H1 (cell line): ENCODE measurements around the gene POLA2. TPM values are rescaled to one million over a fixed set of nuclear protein-coding genes. Genes with fewer than 3 reads are reported as not detected.

Source experiments
- CTCF ChIA-PET: fragments of 300-600 bp; sonication (Branson Sonifier 250); formaldehyde crosslinking; loops from one replicate; lab custom pipeline; 2021; ENCODE audit not compliant: partially characterized antibody; lab: Charles Lee
- POLR2A ChIA-PET: fragments of 300-600 bp; sonication (Branson Sonifier 250); formaldehyde crosslinking; loops from one replicate; lab custom pipeline; 2021; ENCODE audit warnings: inconsistent platforms; ENCODE audit not compliant: partially characterized antibody; lab: Charles Lee
- DNase-seq, 2 experiments: peaks; one replicate each; pipeline versions ENCODE4 v3.0.0 to v3.0.0-alpha.2; 2010 to 2022; ENCODE audit warnings: low spot score in 2 of 2, low read depth in 1 of 2, mixed read lengths in 1 of 2
- FAIRE-seq: peaks from 2 replicates; lab custom pipeline; 2011; peaks lifted over from hg19 to GRCh38; lab: Jason Lieb, UNC
- H2AFZ ChIP-seq: 2 replicates; pipeline ENCODE4 v1.8.1; 2012; ENCODE audit warnings: low read length, inconsistent platforms
- H2AK5ac ChIP-seq: 2 replicates; pipeline ENCODE4 v1.6.1; 2013; ENCODE audit warnings: low read depth, low read length
- H2BK120ac ChIP-seq: replicated peaks from 2 replicates; pipeline ENCODE3; 2013; ENCODE audit warnings: low read depth, low read length, inconsistent platforms
- H2BK12ac ChIP-seq: 2 replicates; pipeline ENCODE4 v1.6.1; 2013; ENCODE audit warnings: low read depth, low read length
- H2BK15ac ChIP-seq: 2 replicates; pipeline ENCODE4 v1.6.1; 2013; ENCODE audit warnings: low read length
- H2BK20ac ChIP-seq: 2 replicates; pipeline ENCODE4 v1.6.1; 2013; ENCODE audit warnings: low read length
- H2BK5ac ChIP-seq: 2 replicates; pipeline ENCODE4 v1.6.1; 2013; ENCODE audit warnings: low read depth, low read length
- H3K14ac ChIP-seq: 2 replicates; pipeline ENCODE4 v1.6.1; 2013; ENCODE audit warnings: inconsistent platforms; ENCODE audit not compliant: insufficient read length
- H3K18ac ChIP-seq: 2 replicates; pipeline ENCODE4 v1.6.1; 2013; ENCODE audit warnings: low read length; ENCODE audit errors: extremely low read depth
- H3K23ac ChIP-seq: 2 replicates; pipeline ENCODE4 v1.6.1; 2013; ENCODE audit warnings: inconsistent platforms; ENCODE audit not compliant: insufficient read length
- H3K23me2 ChIP-seq: 2 replicates; pipeline ENCODE4 v1.6.1; 2013; ENCODE audit warnings: low read depth, low read length
- H3K27ac ChIP-seq: 2 replicates; pipeline ENCODE4 v1.6.1; 2011; ENCODE audit warnings: low read depth, low read length, inconsistent platforms
- H3K27me3 ChIP-seq, 4 experiments: replicated peaks in 1 of 4; 1 replicate in 1 of 4; 2 replicates in 3 of 4; pipeline versions ENCODE4 v1.6.1 to v1.8.1; 2011 to 2013; ENCODE audit warnings: low read length in 3 of 4, mild to moderate bottlenecking in 3 of 4, inconsistent platforms in 2 of 4, mixed read lengths in 2 of 4, moderate library complexity in 1 of 4; ENCODE audit not compliant: control insufficient read depth in 3 of 4, insufficient read depth in 3 of 4; ENCODE audit errors: extremely low read depth in 1 of 4
- H3K36me3 ChIP-seq, 4 experiments: 2 replicates each; pipeline versions ENCODE4 v1.6.1 to v1.8.1; 2011 to 2013; ENCODE audit warnings: mild to moderate bottlenecking in 4 of 4, low read length in 3 of 4, moderate library complexity in 2 of 4, control low read depth in 1 of 4, inconsistent platforms in 1 of 4; ENCODE audit not compliant: insufficient read depth in 4 of 4, control insufficient read depth in 2 of 4
- H3K4ac ChIP-seq: replicated peaks from 2 replicates; pipeline ENCODE3; 2013; ENCODE audit warnings: low read length, low read depth, mixed read lengths, inconsistent platforms; ENCODE audit not compliant: insufficient read length
- H3K4me1 ChIP-seq, 4 experiments: replicated peaks in 1 of 4; 1 replicate in 1 of 4; 2 replicates in 3 of 4; pipeline versions ENCODE4 v1.6.1 to v1.8.1; 2011 to 2013; ENCODE audit warnings: low read length in 3 of 4, inconsistent platforms in 2 of 4, mixed read lengths in 1 of 4; ENCODE audit not compliant: insufficient read depth in 4 of 4, control insufficient read depth in 3 of 4
- H3K4me2 ChIP-seq, 2 experiments: 2 replicates each; pipeline versions ENCODE4 v1.6.1 to v1.8.1; 2011 to 2013; ENCODE audit warnings: low read depth in 2 of 2, low read length in 2 of 2, control low read depth in 1 of 2, inconsistent platforms in 1 of 2, mild to moderate bottlenecking in 1 of 2; ENCODE audit not compliant: insufficient read depth in 1 of 2
- H3K4me3 ChIP-seq, 4 experiments: fragments of 200-600, 300-600 bp in 1 of 4; sonication (generic), shearing (Covaris generic), sonication (Bioruptor Twin) in 1 of 4; 2 replicates each; pipeline versions ENCODE4 v1.5.1 to v1.8.1; 2011 to 2016; ENCODE audit warnings: low read length in 4 of 4, low read depth in 3 of 4, control low read depth in 2 of 4, inconsistent platforms in 2 of 4, mild to moderate bottlenecking in 2 of 4, mixed read lengths in 1 of 4, moderate library complexity in 1 of 4; ENCODE audit not compliant: insufficient read depth in 2 of 4; ENCODE audit errors: extremely low read depth in 1 of 4
- H3K56ac ChIP-seq: replicated peaks from 2 replicates; pipeline ENCODE3; 2013; ENCODE audit warnings: low read depth, mild to moderate bottlenecking, mixed read lengths, low read length, inconsistent platforms; ENCODE audit not compliant: insufficient read length
- H3K79me1 ChIP-seq: 2 replicates; pipeline ENCODE4 v1.6.1; 2013; ENCODE audit warnings: low read depth, low read length, control low read depth
- H3K79me2 ChIP-seq, 2 experiments: 2 replicates each; pipeline versions ENCODE4 v1.6.1 to v1.8.1; 2012 to 2013; ENCODE audit warnings: low read length in 2 of 2, mild to moderate bottlenecking in 2 of 2, inconsistent platforms in 1 of 2; ENCODE audit not compliant: insufficient read depth in 2 of 2, control insufficient read depth in 1 of 2
- H3K9ac ChIP-seq, 4 experiments: replicated peaks in 1 of 4; 1 replicate in 1 of 4; 2 replicates in 3 of 4; pipeline versions ENCODE4 v1.6.1 to v1.8.1; 2011 to 2013; ENCODE audit warnings: low read depth in 3 of 4, low read length in 3 of 4, control low read depth in 2 of 4, mild to moderate bottlenecking in 2 of 4, moderate library complexity in 2 of 4, inconsistent platforms in 1 of 4; ENCODE audit errors: extremely low read depth in 1 of 4
- H3K9me3 ChIP-seq, 2 experiments: 2 replicates each; pipeline versions ENCODE4 v1.6.1 to v1.8.1; 2012 to 2013; ENCODE audit warnings: mild to moderate bottlenecking in 2 of 2, moderate library complexity in 2 of 2, control low read depth in 1 of 2, inconsistent platforms in 1 of 2, low read depth in 1 of 2, low read length in 1 of 2, mixed read lengths in 1 of 2; ENCODE audit not compliant: insufficient read depth in 2 of 2
- H4K20me1 ChIP-seq, 2 experiments: replicated peaks in 1 of 2; 2 replicates each; pipeline versions ENCODE3 to v1.8.1; 2011 to 2013; ENCODE audit warnings: inconsistent platforms in 2 of 2, low read length in 2 of 2, mild to moderate bottlenecking in 1 of 2; ENCODE audit not compliant: insufficient read depth in 2 of 2, control insufficient read depth in 1 of 2
- H4K5ac ChIP-seq: 2 replicates; pipeline ENCODE4 v1.6.1; 2013; ENCODE audit warnings: low read length, low read depth, mixed read lengths, inconsistent platforms; ENCODE audit not compliant: insufficient read length
- H4K8ac ChIP-seq: 2 replicates; pipeline ENCODE4 v1.8.0; 2013; ENCODE audit warnings: mild to moderate bottlenecking, moderate library complexity, low read length, inconsistent platforms; ENCODE audit not compliant: insufficient read depth; ENCODE audit errors: extremely low read depth
- H4K91ac ChIP-seq: replicated peaks from 2 replicates; pipeline ENCODE3; 2013; ENCODE audit warnings: low read length, mixed read lengths, inconsistent platforms; ENCODE audit not compliant: insufficient read length
- CHD1 ChIP-seq: IDR thresholded peaks from 2 replicates; pipeline ENCODE4 v1.6.1; 2012; ENCODE audit warnings: low read depth, low read length, improper control_type of control experiment
- E2F6 ChIP-seq: IDR thresholded peaks from 2 replicates; pipeline ENCODE4 v1.6.1; 2012; ENCODE audit warnings: inconsistent platforms
- SIRT6 ChIP-seq: IDR thresholded peaks from one replicate; pipeline ENCODE4 v1.7.1; 2012; ENCODE audit warnings: low read length, inconsistent platforms
- SUZ12 ChIP-seq: fragments of 200-600 bp; sonication (generic); IDR thresholded peaks from 2 replicates; pipeline ENCODE4 v1.6.1; 2012; ENCODE audit warnings: mild to moderate bottlenecking, inconsistent platforms, low read length, moderate library complexity, mixed read lengths
- TAF1 ChIP-seq: IDR thresholded peaks from 2 replicates; pipeline ENCODE4 v1.6.1; 2011; ENCODE audit warnings: mild to moderate bottlenecking, low read depth, low read length
- TCF12 ChIP-seq: IDR thresholded peaks from 2 replicates; pipeline ENCODE4 v1.6.1; 2011; ENCODE audit warnings: low read depth, mild to moderate bottlenecking, low read length
- WGBS, 2 experiments: shearing (Covaris generic) in 1 of 2; methylation state at CpG; one replicate each; pipeline versions ENCODE4 v1.1.6 to v1.1.7; 2013 to 2015; ENCODE audit warnings: low lambda C conversion rate in 2 of 2, mixed read lengths in 2 of 2, inconsistent platforms in 1 of 2, low coverage in 1 of 2, missing lambda C conversion rate in 1 of 2; ENCODE audit not compliant: insufficient replicate concordance in 2 of 2, insufficient coverage in 1 of 2, insufficient read length in 1 of 2; ENCODE audit errors: extremely low coverage in 1 of 2, missing lambda C conversion rate in 1 of 2; 5-methylcytosine and 5-hydroxymethylcytosine counted together
- polyA plus RNA-seq, 7 experiments: library from polyadenylated mRNA; depleted of rRNA in 3 of 7; stranded (reverse) in 5 of 7; unstranded in 2 of 7; fragments of >200 nt in 5 of 7; fragments of 200-250 nt in 2 of 7; gene quantifications; 1 replicate in 5 of 7; 2 replicates in 1 of 7; 4 replicates in 1 of 7; pipeline versions ENCODE4 v1.2.1 to v1.2.3, GENCODE V29; 2011 to 2013; ENCODE audit warnings: missing spikeins in 2 of 7, mixed read lengths in 2 of 7
- total RNA-seq: library from RNA; stranded (reverse); fragmentation: NEBNext Ultra II Directional; extraction: Animal tissue kit (Norgen Biotek cat#: 25700); gene quantifications from 2 replicates; pipeline ENCODE4 v1.2.1, GENCODE V29; 2021

The POLA2 gene
- total and polyA plus RNA-seq, 2 of the 8 experiments (the other 6 are each of a cell fraction or from before 2014, with no cell fraction given) = 31.2 to 55.9 TPM

- Histone ChIP-seq H2BK15ac (no peak overlapping the region; the same call in 1 of the 2 replicates), H4K8ac (no peak overlapping the region), H4K20me1 (peaks cover 0 to 3% of the 10 kb centered on the region in 2 experiments), H3K4ac (no peak overlapping the region), H3K27me3 (no peaks in the 10 kb centered on the region), H2AFZ (no peak overlapping the region), H2BK12ac (no peak overlapping the region), H3K4me3 (no peak overlapping the region), H3K23ac (no peak overlapping the region), H3K4me1 (peaks cover 0 to 19% (median 13%) of the 10 kb centered on the region in 4 experiments; a peak in 6 of 7 replicates), H2BK20ac (no peak overlapping the region), H2AK5ac (peak overlapping the region; percentile 3; the same call in 1 of the 2 replicates), H2BK5ac (no peak overlapping the region; the same call in 1 of the 2 replicates), H3K9ac (no peak overlapping the region), H3K14ac (no peak overlapping the region), H4K91ac (no peak overlapping the region), H4K5ac (no peak overlapping the region), H3K56ac (no peak overlapping the region), H3K79me2 (peaks cover 0 to 15% of the 10 kb centered on the region in 2 experiments; a peak in 1 of 4 replicates), H3K4me2 (no peak overlapping the region), H3K9me3 (no peaks in the 10 kb centered on the region), H3K36me3 (peaks cover 0 to 5% (median 2%) of the 10 kb centered on the region in 4 experiments; a peak in 2 of 8 replicates), H3K79me1 (peaks cover 4% of the 10 kb centered on the region), H2BK120ac (no peak overlapping the region), H3K27ac (no peak overlapping the region; the same call in 1 of the 2 replicates), H3K18ac (no peak overlapping the region), H3K23me2 (peaks cover 11% of the 10 kb centered on the region; the same call in 1 of the 2 replicates)
- DNase-seq (no peak), FAIRE-seq (no peak)
- TF ChIP-seq TAF1 (no peak), E2F6 (no peak), SIRT6 (no peak), TCF12 (no peak), CHD1 (no peak), SUZ12 (no peak)
- ChIA-PET POLR2A (interaction anchor here (0.6 to 18.1 kb wide), 9 partner anchors 8 to 100 kb away, joined by 3 to 324 read pairs (median 6); partner anchors contain the start of gene ZNHIT2), CTCF (interaction anchor here (0.6 to 15.4 kb wide), 8 partner anchors 9 to 297 kb away, joined by 3 to 258 read pairs (median 4); a partner anchor contains a TSS)
- WGBS, 2 experiments = 93% methylated on average over 9 of the region's 9 CpGs; no CpG with 5 or more reads in 1 of the 2 experiments
These were observed 43.3 kb upstream of the POLA2 start for GRCh38 chr11:65218446-65218845.
